ENCODE measurements around the gene SH2D3C.
"Not testable (repeated sequence)": the region's sequence is repeated elsewhere in the genome, so short reads cannot be mapped to it uniquely, and the experiment has no call there.

SH2D3C gene

GRCh38 chr9:127785023-127785932 lies 6.8 kb upstream of the SH2D3C start:
- peak; percentile 93 for DNase-seq

GRCh38 chr9:127783111-127784008 lies 4.9 kb upstream of the SH2D3C start:
- peak; percentile 88 for DNase-seq

GRCh38 chr9:127781806-127782205 lies 3.3 kb upstream of the SH2D3C start:
- DNase-seq = no peak

GRCh38 chr9:127780909-127781308 lies 2.4 kb upstream of the SH2D3C start:
- not testable (repeated sequence) for DNase-seq

- DNase-seq = no peak
Measured at GRCh38 chr9:127780126-127780885, 1.8 kb upstream of the SH2D3C start.

GRCh38 chr9:127779136-127779981 lies 893 bp upstream of the SH2D3C start:
- DNase-seq = peak; percentile 73

- DNase-seq = no peak
Measured at GRCh38 chr9:127777368-127777980, 992 bp downstream of the SH2D3C start.

GRCh38 chr9:127776924-127777289 lies 1.6 kb downstream of the SH2D3C start:
- no peak for DNase-seq

- peak; percentile 86 for DNase-seq
Measured at GRCh38 chr9:127776195-127776923, 2.1 kb downstream of the SH2D3C start.

GRCh38 chr9:127773981-127774380 lies 4.5 kb downstream of the SH2D3C start:
- DNase-seq = no peak

GRCh38 chr9:127773272-127773671 lies 5.2 kb downstream of the SH2D3C start:
- no peak for DNase-seq

- DNase-seq = no peak
Measured at GRCh38 chr9:127772603-127773002, 5.9 kb downstream of the SH2D3C start.

GRCh38 chr9:127771570-127772189 lies 6.8 kb downstream of the SH2D3C start:
- no peak for DNase-seq

- peak; percentile 97 for DNase-seq
Measured at GRCh38 chr9:127770905-127771569, 7.4 kb downstream of the SH2D3C start.

GRCh38 chr9:127770583-127770904 lies 7.9 kb downstream of the SH2D3C start:
- no peak for DNase-seq

GRCh38 chr9:127769929-127770582 lies 8.4 kb downstream of the SH2D3C start:
- DNase-seq = no peak

GRCh38 chr9:127769101-127769500 lies 9.4 kb downstream of the SH2D3C start:
- DNase-seq = no peak

- no peak for DNase-seq
Measured at GRCh38 chr9:127768698-127769097, 9.8 kb downstream of the SH2D3C start.

- DNase-seq = no peak
Measured at GRCh38 chr9:127767909-127768331, 10.5 kb downstream of the SH2D3C start.
